Measurements from ENCODE around the gene RNF2. TPM values are rescaled to one million over a fixed set of nuclear protein-coding genes. Genes with fewer than 3 reads are reported as not detected.

Gene RNF2
- total and polyA plus RNA-seq, 2 donors, result 9.8 to 19.3 TPM

DNA sequence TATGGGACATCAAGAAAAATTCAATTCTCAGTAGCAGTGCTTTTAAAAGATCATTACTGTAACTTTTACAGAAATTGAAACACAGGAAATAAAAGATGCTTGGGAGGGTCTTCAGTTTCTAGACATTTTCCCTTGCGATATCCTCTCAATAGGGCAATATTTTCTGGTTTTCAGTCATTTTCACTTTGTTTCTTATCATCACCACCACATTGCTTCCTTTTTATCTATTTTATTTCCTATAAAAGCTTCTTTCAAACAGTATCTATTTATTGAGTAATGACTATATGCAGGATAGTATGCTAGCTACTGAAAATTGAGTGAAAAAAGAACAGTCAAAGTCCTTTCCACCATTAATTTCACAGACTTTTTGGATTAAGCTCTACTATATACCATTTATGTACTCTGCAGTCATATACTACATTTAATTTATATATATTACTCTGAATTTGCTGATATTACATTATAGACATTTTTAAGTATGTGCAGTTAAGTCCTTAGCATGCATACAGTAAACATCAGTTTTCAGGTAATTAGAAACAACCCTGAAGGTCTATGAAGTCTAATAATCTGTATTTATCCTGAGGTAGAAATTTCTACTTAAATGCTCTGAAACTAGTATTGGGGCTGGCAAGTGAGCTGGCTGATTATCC is 92.7 kb downstream of the RNF2 start:
- Histone ChIP-seq H3K9me3 (ENCODE audit: control insufficient read depth in 2 of 2, insufficient read depth in 1 of 2, low read length in 1 of 2) (no peaks in the 10 kb centered on the region), H3K27me3 (ENCODE audit: control insufficient read depth in 2 of 2, insufficient read depth in 1 of 2, low read length in 1 of 2) (no peaks in the 10 kb centered on the region), H3K27ac (ENCODE audit: low read depth in 1 of 2, low read length in 1 of 2) (no peak overlapping the region), H3K36me3 (ENCODE audit: control insufficient read depth in 2 of 2, insufficient read depth in 2 of 2, low read length in 1 of 2) (peaks cover 12 to 23% of the 10 kb centered on the region in 2 donors), H3K4me1 (ENCODE audit: control insufficient read depth in 2 of 2, insufficient read depth in 2 of 2, low read length in 2 of 2) (no peaks in the 10 kb centered on the region), H3K4me3 (ENCODE audit: low read length in 2 of 2) (no peak overlapping the region)
- 99% methylated on average over 1 of the region's 1 CpG for WGBS
- no peak for DNase-seq (ENCODE audit: low read depth in 6 of 9, low spot score in 9 of 9)

DNA sequence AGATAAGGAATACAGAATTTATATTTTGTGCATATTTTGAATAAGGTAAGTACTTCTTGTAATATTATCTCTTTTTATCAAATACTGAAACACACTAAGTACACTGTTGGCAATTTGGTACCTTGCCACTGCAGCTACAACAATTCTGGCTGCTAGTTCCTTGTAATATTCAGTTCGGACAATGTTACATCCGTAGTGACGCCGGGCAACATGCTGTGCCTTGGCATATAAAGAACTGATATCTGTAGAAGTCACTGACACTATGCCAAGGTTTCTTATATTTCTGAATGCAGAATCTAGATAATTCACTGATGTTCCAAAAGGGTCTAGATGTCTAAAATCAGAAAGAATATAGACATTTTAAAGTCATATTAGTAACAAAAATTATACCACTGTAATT is 93.9 kb downstream of the RNF2 start:
- WGBS, result 96% methylated on average over 4 of the region's 4 CpGs
- Histone ChIP-seq H3K9me3 (ENCODE audit: control insufficient read depth in 2 of 2, insufficient read depth in 1 of 2, low read length in 1 of 2) (no peaks in the 10 kb centered on the region), H3K4me1 (ENCODE audit: control insufficient read depth in 2 of 2, insufficient read depth in 2 of 2, low read length in 2 of 2) (no peaks in the 10 kb centered on the region), H3K4me3 (ENCODE audit: low read length in 2 of 2) (no peak overlapping the region), H3K27me3 (ENCODE audit: control insufficient read depth in 2 of 2, insufficient read depth in 1 of 2, low read length in 1 of 2) (no peaks in the 10 kb centered on the region), H3K36me3 (ENCODE audit: control insufficient read depth in 2 of 2, insufficient read depth in 2 of 2, low read length in 1 of 2) (peaks cover 10 to 19% of the 10 kb centered on the region in 2 donors), H3K27ac (ENCODE audit: low read depth in 1 of 2, low read length in 1 of 2) (no peak overlapping the region)
- no peak for DNase-seq (ENCODE audit: low read depth in 6 of 9, low spot score in 9 of 9)

DNA sequence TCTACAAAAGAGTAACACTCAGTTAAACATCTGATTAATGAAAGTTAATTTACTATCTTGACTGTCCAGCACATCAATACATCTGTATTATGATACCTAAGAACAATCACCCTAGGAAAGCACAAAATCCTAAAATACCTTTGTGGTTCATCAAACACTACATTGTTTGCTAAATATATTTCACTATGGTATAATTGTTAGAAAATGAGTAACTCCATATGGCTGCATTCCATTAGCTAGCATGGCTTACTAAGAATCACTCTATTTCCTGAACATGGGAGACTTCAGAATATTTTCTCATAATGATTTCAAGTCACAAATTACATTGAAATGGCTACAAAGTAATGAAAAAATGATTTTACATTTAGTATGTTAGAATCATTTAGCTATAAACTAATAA is 98.9 kb downstream of the RNF2 start:
- no peak overlapping the region for H3K4me3 ChIP-seq (ENCODE audit: low read length in 2 of 2)
- no peak overlapping the region for H3K27ac ChIP-seq (ENCODE audit: low read depth in 1 of 2, low read length in 1 of 2)
- no peaks in the 10 kb centered on the region for H3K27me3 ChIP-seq (ENCODE audit: control insufficient read depth in 2 of 2, insufficient read depth in 1 of 2, low read length in 1 of 2)
- no peaks in the 10 kb centered on the region for H3K9me3 ChIP-seq (ENCODE audit: control insufficient read depth in 2 of 2, insufficient read depth in 1 of 2, low read length in 1 of 2)
- H3K4me1 ChIP-seq (ENCODE audit: control insufficient read depth in 2 of 2, insufficient read depth in 2 of 2, low read length in 2 of 2), result no peaks in the 10 kb centered on the region
- H3K36me3 ChIP-seq (ENCODE audit: control insufficient read depth in 2 of 2, insufficient read depth in 2 of 2, low read length in 1 of 2), result peaks cover 1 to 23% of the 10 kb centered on the region in 2 donors
- DNase-seq (ENCODE audit: low read depth in 6 of 9, low spot score in 9 of 9), result no peak

DNA sequence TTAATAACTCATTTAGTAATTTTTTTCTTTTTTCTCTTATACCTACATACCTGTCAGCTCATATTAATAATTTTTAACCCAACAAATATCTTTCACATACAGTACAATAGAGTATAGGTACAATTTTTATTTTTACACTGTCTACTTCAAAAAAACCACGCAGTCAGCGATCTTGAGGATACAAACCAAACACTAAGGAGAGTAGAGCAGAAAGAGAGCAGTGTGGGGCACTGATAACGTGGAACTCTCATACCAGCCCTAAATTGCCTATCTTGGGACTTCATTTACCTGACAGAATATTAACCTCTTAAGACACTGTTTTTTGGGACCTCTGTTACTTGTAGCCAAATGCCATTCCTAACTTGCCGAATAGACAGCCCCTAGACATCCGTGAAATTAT is 105.9 kb downstream of the RNF2 start:
- Histone ChIP-seq H3K27me3 (ENCODE audit: control insufficient read depth in 2 of 2, insufficient read depth in 1 of 2, low read length in 1 of 2) (no peaks in the 10 kb centered on the region), H3K4me3 (ENCODE audit: low read length in 2 of 2) (no peak overlapping the region), H3K4me1 (ENCODE audit: control insufficient read depth in 2 of 2, insufficient read depth in 2 of 2, low read length in 2 of 2) (peaks cover 3 to 6% of the 10 kb centered on the region in 2 donors), H3K27ac (ENCODE audit: low read depth in 1 of 2, low read length in 1 of 2) (no peak overlapping the region), H3K9me3 (ENCODE audit: control insufficient read depth in 2 of 2, insufficient read depth in 1 of 2, low read length in 1 of 2) (no peaks in the 10 kb centered on the region), H3K36me3 (ENCODE audit: control insufficient read depth in 2 of 2, insufficient read depth in 2 of 2, low read length in 1 of 2) (peaks cover 0 to 26% of the 10 kb centered on the region in 2 donors)
- 98% methylated on average over 5 of the region's 5 CpGs for WGBS
- DNase-seq (ENCODE audit: low read depth in 6 of 9, low spot score in 9 of 9), result no peak

Other genes starting within 250 kb of the RNF2 start
- gene NIBAN1, start 71.0 kb upstream of the RNF2 start, total RNA-seq, result 14.3 TPM
- gene NIBAN1, start 71.0 kb upstream of the RNF2 start, polyA plus RNA-seq, result 21.4 TPM
- 15.6 TPM for gene TRMT1L, start 111.4 kb downstream of the RNF2 start, total RNA-seq
- gene TRMT1L, start 111.4 kb downstream of the RNF2 start, polyA plus RNA-seq, result 18.9 TPM
- gene SWT1, start 111.6 kb downstream of the RNF2 start, total RNA-seq, result 8.3 TPM
- gene SWT1, start 111.6 kb downstream of the RNF2 start, polyA plus RNA-seq, result 6.8 TPM

Measured in thymus (tissue), 11 donors.